DMS53 treated with DMSO at 0.1 percent for 48 hours (cell line): ENCODE data around the gene TLE5.
A peak's percentile ranks its signal among the peaks of the same experiment; 100 is the strongest.
"Not testable (repeated sequence)": the region's sequence is repeated elsewhere in the genome, so short reads cannot be mapped to it uniquely, and the experiment has no call there.

Source experiments
- DNase-seq: peaks from one replicate; lab custom pipeline; 2025; ENCODE audit not compliant: unreplicated experiment; lab: John Stamatoyannopoulos, UW

TLE5 gene

GRCh38 chr19:3096902-3097326 is 34.6 kb upstream of the TLE5 start:
- DNase-seq = no peak

GRCh38 chr19:3096267-3096901 is 34.1 kb upstream of the TLE5 start:
- no peak for DNase-seq

GRCh38 chr19:3095441-3096191 is 33.3 kb upstream of the TLE5 start:
- no peak for DNase-seq

- DNase-seq = no peak
These were observed 32.5 kb upstream of the TLE5 start for GRCh38 chr19:3094601-3095440.

- DNase-seq = not testable (repeated sequence)
These were observed 27.1 kb upstream of the TLE5 start for GRCh38 chr19:3089299-3089855.

GRCh38 chr19:3087769-3088168 is 25.5 kb upstream of the TLE5 start:
- no peak for DNase-seq

GRCh38 chr19:3084943-3085342 is 22.6 kb upstream of the TLE5 start:
- no peak for DNase-seq

GRCh38 chr19:3083964-3084363 is 21.7 kb upstream of the TLE5 start:
- no peak for DNase-seq

GRCh38 chr19:3082331-3082730 is 20.0 kb upstream of the TLE5 start:
- no peak for DNase-seq

GRCh38 chr19:3080286-3080685 is 18.0 kb upstream of the TLE5 start:
- DNase-seq = no peak

- no peak for DNase-seq
These were observed 17.3 kb upstream of the TLE5 start for GRCh38 chr19:3079578-3079977.

- DNase-seq = peak; percentile 34
These were observed 13.5 kb upstream of the TLE5 start for GRCh38 chr19:3075605-3076431.

- DNase-seq = no peak
These were observed 11.8 kb upstream of the TLE5 start for GRCh38 chr19:3073931-3074595.

GRCh38 chr19:3073159-3073563 is 10.9 kb upstream of the TLE5 start:
- DNase-seq = peak; percentile 30

- DNase-seq = no peak
These were observed 9.5 kb upstream of the TLE5 start for GRCh38 chr19:3071768-3072167.

GRCh38 chr19:3068071-3068470 is 5.8 kb upstream of the TLE5 start:
- DNase-seq = no peak

- no peak for DNase-seq
These were observed 5.3 kb upstream of the TLE5 start for GRCh38 chr19:3067563-3067962.

- no peak for DNase-seq
These were observed 4.3 kb upstream of the TLE5 start for GRCh38 chr19:3066482-3067049.

GRCh38 chr19:3065675-3066357 is 3.5 kb upstream of the TLE5 start:
- DNase-seq = peak; percentile 33
